Measurements from ENCODE around the gene RECQL. TPM values are rescaled to one million over a fixed set of nuclear protein-coding genes. Genes with fewer than 3 reads are reported as not detected.

Gene RECQL
- polyA plus RNA-seq, 3 donors, result 16.0 to 21.7 (median 18.6) TPM

- no peaks in the 10 kb centered on the region for H3K27me3 Mint-ChIP-seq (ENCODE audit: low read depth in 3 of 3)
- Histone ChIP-seq H3K79me2 (ENCODE audit: insufficient read depth, low read length) (no peaks in the 10 kb centered on the region), H3K27me3 (ENCODE audit: control insufficient read depth in 2 of 2, insufficient read depth in 2 of 2, low read length in 2 of 2) (no peaks in the 10 kb centered on the region), H3K9me3 (replicated peaks in 1 of 2; ENCODE audit: control insufficient read depth in 1 of 2, insufficient read depth in 1 of 2, low read length in 2 of 2) (no peaks in the 10 kb centered on the region), H4K20me1 (ENCODE audit: insufficient read depth, low read length) (no peaks in the 10 kb centered on the region), H3K36me3 (replicated peaks in 1 of 2; ENCODE audit: control insufficient read depth in 1 of 2, insufficient read depth in 2 of 2, low read length in 2 of 2) (peaks cover 80 to 94% of the 10 kb centered on the region in 2 donors), H3K4me2 (replicated peaks; ENCODE audit: extremely low read depth, low read length, poor library complexity, severe bottlenecking) (no peak overlapping the region), H3K9ac (ENCODE audit: insufficient read depth, low read length, poor library complexity, severe bottlenecking) (no peak overlapping the region), H2AFZ (ENCODE audit: insufficient read depth, low read depth, low read length, poor library complexity, severe bottlenecking) (no peak overlapping the region), H3K4me3 (replicated peaks in 1 of 3; ENCODE audit: low read depth in 2 of 3, low read length in 3 of 3) (no peak overlapping the region), H3K27ac (ENCODE audit: low read depth in 1 of 2, low read length in 2 of 2) (no peak overlapping the region), H3K4me1 (ENCODE audit: control insufficient read depth in 1 of 2, insufficient read depth in 2 of 2, low read length in 2 of 2) (peaks cover 10 to 14% of the 10 kb centered on the region in 2 donors)
- H3K9me3 Mint-ChIP-seq, result no peaks in the 10 kb centered on the region
- TF ChIP-seq CTCF (IDR thresholded peaks at IDR 0.05), result no peak
- no peak overlapping the region for H3K4me3 Mint-ChIP-seq
- intact Hi-C loops (cut with micrococcal nuclease), result no loop called here
- DNase-seq, result no peak
- H3K4me1 Mint-ChIP-seq, result peaks cover 12% of the 10 kb centered on the region
- 100% methylated on average over 1 of the region's 4 CpGs for WGBS (ENCODE audit: insufficient coverage)
- no peak overlapping the region for H3K27ac Mint-ChIP-seq
- H3K36me3 Mint-ChIP-seq, result peaks cover 59 to 74% of the 10 kb centered on the region in 2 donors
These were observed 48.1 kb downstream of the RECQL start for GRCh38 chr12:21453312-21453852.

- H3K27ac ChIP-seq (ENCODE audit: low read depth in 1 of 2, low read length in 2 of 2), result no peak overlapping the region
- TF ChIP-seq CTCF (IDR thresholded peaks at IDR 0.05), result no peak
- no peaks in the 10 kb centered on the region for H3K79me2 ChIP-seq (ENCODE audit: insufficient read depth, low read length)
- H3K9me3 Mint-ChIP-seq, result no peaks in the 10 kb centered on the region
- H3K27me3 ChIP-seq (ENCODE audit: control insufficient read depth in 2 of 2, insufficient read depth in 2 of 2, low read length in 2 of 2), result no peaks in the 10 kb centered on the region
- H4K20me1 ChIP-seq (ENCODE audit: insufficient read depth, low read length), result peaks cover 5% of the 10 kb centered on the region
- no peak overlapping the region for H3K4me3 ChIP-seq (replicated peaks in 1 of 3; ENCODE audit: low read depth in 2 of 3, low read length in 3 of 3)
- H3K36me3 Mint-ChIP-seq, result peaks cover 57 to 75% of the 10 kb centered on the region in 2 donors
- H3K9me3 ChIP-seq (replicated peaks in 1 of 2; ENCODE audit: control insufficient read depth in 1 of 2, insufficient read depth in 1 of 2, low read length in 2 of 2), result no peaks in the 10 kb centered on the region
- H3K4me1 Mint-ChIP-seq, result peaks cover 5% of the 10 kb centered on the region
- H3K4me1 ChIP-seq (ENCODE audit: control insufficient read depth in 1 of 2, insufficient read depth in 2 of 2, low read length in 2 of 2), result peaks cover 7 to 8% of the 10 kb centered on the region in 2 donors
- intact Hi-C loops (cut with micrococcal nuclease), result no loop called here
- no peak overlapping the region for H3K9ac ChIP-seq (ENCODE audit: insufficient read depth, low read length, poor library complexity, severe bottlenecking)
- DNase-seq, result no peak
- H2AFZ ChIP-seq (ENCODE audit: insufficient read depth, low read depth, low read length, poor library complexity, severe bottlenecking), result no peak overlapping the region
- H3K4me2 ChIP-seq (replicated peaks; ENCODE audit: extremely low read depth, low read length, poor library complexity, severe bottlenecking), result no peak overlapping the region
- no peak overlapping the region for H3K4me3 Mint-ChIP-seq
- peaks cover 78 to 94% of the 10 kb centered on the region in 2 donors for H3K36me3 ChIP-seq (replicated peaks in 1 of 2; ENCODE audit: control insufficient read depth in 1 of 2, insufficient read depth in 2 of 2, low read length in 2 of 2)
- no peaks in the 10 kb centered on the region for H3K27me3 Mint-ChIP-seq (ENCODE audit: low read depth in 3 of 3)
- peak overlapping the region in 1 of 7 donors; percentile 46 for H3K27ac Mint-ChIP-seq
- WGBS (ENCODE audit: insufficient coverage), result 50% methylated on average over 1 of the region's 1 CpG
These were observed 49.9 kb downstream of the RECQL start for GRCh38 chr12:21451529-21451928.

Measured in CD14-positive monocyte (primary cell).